WTC11 (cell line): ENCODE measurements around the gene C1QL2. TPM values are rescaled to one million over a fixed set of nuclear protein-coding genes. Genes with fewer than 3 reads are reported as not detected.
A peak's percentile ranks its signal among the peaks of the same experiment; 100 is the strongest.

Experiments
- ATAC-seq: fragments of 200-7000 bp; cut with Tn5 transposase; 2 replicates; pipeline ENCODE4 v1.10.0; 2021; ENCODE audit warnings: mild to moderate bottlenecking, moderate library complexity
- CTCF ChIA-PET: fragments of 300-600 bp; sonication (Branson Sonifier 250); formaldehyde crosslinking; loops from one replicate; lab custom pipeline; 2021; ENCODE audit warnings: antibody characterized with exemption; lab: Charles Lee
- POLR2A ChIA-PET: fragments of 350-600 bp; sonication (Branson Sonifier 250); formaldehyde crosslinking; loops from one replicate; lab custom pipeline; 2021; ENCODE audit warnings: antibody characterized with exemption; lab: Charles Lee
- DNase-seq: peaks from one replicate; pipeline ENCODE4 v3.0.0; 2021; ENCODE audit warnings: low spot score
- H3K27ac Mint-ChIP-seq: 2 replicates; pipeline ENCODE4 v1.8.0; 2021; ENCODE audit warnings: mixed read lengths
- H3K27me3 Mint-ChIP-seq: 2 replicates; pipeline ENCODE4 v1.8.0; 2021; ENCODE audit warnings: low read depth, mild to moderate bottlenecking, moderate library complexity, mixed read lengths
- H3K36me3 Mint-ChIP-seq: 2 replicates; pipeline ENCODE4 v1.8.0; 2021; ENCODE audit warnings: mixed read lengths
- H3K4me1 Mint-ChIP-seq: 2 replicates; pipeline ENCODE4 v1.8.0; 2022; ENCODE audit warnings: mixed read lengths
- H3K4me3 Mint-ChIP-seq: 2 replicates; pipeline ENCODE4 v1.8.0; 2021; ENCODE audit warnings: mild to moderate bottlenecking, moderate library complexity, mixed read lengths
- H3K9me3 Mint-ChIP-seq: 2 replicates; pipeline ENCODE4 v1.8.0; 2021; ENCODE audit warnings: mixed read lengths
- ATF1 ChIP-seq: sonication (generic); formaldehyde crosslinking; IDR thresholded peaks from 2 replicates; pipeline ENCODE4 v1.8.1; 2023; ENCODE audit warnings: mild to moderate bottlenecking, moderate library complexity, missing genetic modification reagents
- ATF6 ChIP-seq: sonication (generic); formaldehyde crosslinking; IDR thresholded peaks from 2 replicates; pipeline ENCODE4 v1.8.1; 2023; ENCODE audit warnings: mild to moderate bottlenecking, missing genetic modification reagents
- CDX4 ChIP-seq: fragments of 250-450 bp; sonication (Bioruptor Pico); IDR thresholded peaks from 2 replicates; pipeline ENCODE4 v1.9.0; 2021; ENCODE audit warnings: moderate library complexity, mild to moderate bottlenecking, inconsistent platforms, borderline replicate concordance
- CREM ChIP-seq: sonication (generic); formaldehyde crosslinking; IDR thresholded peaks from 2 replicates; pipeline ENCODE4 v1.8.1; 2022; ENCODE audit warnings: mild to moderate bottlenecking, missing genetic modification reagents, moderate library complexity
- E2F1 ChIP-seq: sonication (generic); formaldehyde crosslinking; IDR thresholded peaks from 2 replicates; pipeline ENCODE4 v1.8.0; 2022; ENCODE audit warnings: mild to moderate bottlenecking, missing genetic modification reagents
- E2F5 ChIP-seq: sonication (generic); formaldehyde crosslinking; IDR thresholded peaks from 2 replicates; pipeline ENCODE4 v1.8.1; 2022; ENCODE audit warnings: mild to moderate bottlenecking, moderate library complexity, missing genetic modification reagents
- ERG ChIP-seq: fragments of 250-450 bp; sonication (Bioruptor Pico); IDR thresholded peaks from 2 replicates; pipeline ENCODE4 v1.8.0; 2021; ENCODE audit warnings: mild to moderate bottlenecking
- GABPB1 ChIP-seq: sonication (generic); formaldehyde crosslinking; IDR thresholded peaks from 2 replicates; pipeline ENCODE4 v1.8.1; 2023; ENCODE audit warnings: mild to moderate bottlenecking, missing genetic modification reagents
- IRF2 ChIP-seq: sonication (generic); formaldehyde crosslinking; IDR thresholded peaks from 2 replicates; pipeline ENCODE4 v1.8.0; 2022; ENCODE audit warnings: low read depth, missing genetic modification reagents, borderline replicate concordance
- JAZF1 ChIP-seq: fragments of 250-450 bp; sonication (Bioruptor Pico); IDR thresholded peaks from 2 replicates; pipeline ENCODE4 v1.9.0; 2021; ENCODE audit warnings: moderate library complexity, mild to moderate bottlenecking, inconsistent platforms
- NR1H2 ChIP-seq: sonication (generic); formaldehyde crosslinking; IDR thresholded peaks from 2 replicates; pipeline ENCODE4 v1.9.0; 2021; ENCODE audit warnings: mild to moderate bottlenecking, moderate library complexity, missing genetic modification reagents
- NR2C2 ChIP-seq: sonication (generic); formaldehyde crosslinking; IDR thresholded peaks from 2 replicates; pipeline ENCODE4 v1.8.0; 2022; ENCODE audit warnings: mild to moderate bottlenecking, missing genetic modification reagents
- STAT6 ChIP-seq: sonication (generic); formaldehyde crosslinking; conservative IDR thresholded peaks from 2 replicates; pipeline ENCODE4 v1.8.1; 2023; ENCODE audit warnings: mild to moderate bottlenecking, low read depth, missing genetic modification reagents, moderate library complexity
- ZBTB43 ChIP-seq: sonication (generic); formaldehyde crosslinking; IDR thresholded peaks from 2 replicates; pipeline ENCODE4 v1.8.1; 2023; ENCODE audit warnings: mild to moderate bottlenecking, missing genetic modification reagents
- ZNF232 ChIP-seq: sonication (generic); formaldehyde crosslinking; IDR thresholded peaks from 2 replicates; pipeline ENCODE4 v1.8.0; 2022; ENCODE audit warnings: mild to moderate bottlenecking, missing genetic modification reagents
- ZNF425 ChIP-seq: fragments of 250-450 bp; sonication (Bioruptor Pico); conservative IDR thresholded peaks from 2 replicates; pipeline ENCODE4 v1.9.0; 2021; ENCODE audit warnings: mild to moderate bottlenecking
- total RNA-seq: library from RNA; stranded (reverse); gene quantifications from 3 replicates; pipeline ENCODE4 v1.2.3, GENCODE V29; 2021

C1QL2 gene
- total RNA-seq, 1 experiment from 2014 or later: 1.0 TPM

- ChIA-PET POLR2A (interaction anchor here (0.6 kb wide), 1 partner anchor 122 kb away, joined by 3 read pairs; no protein-coding TSS in a partner anchor), CTCF (no interaction called here)
- Mint-ChIP-seq H3K9me3 (no peaks in the 10 kb centered on the region), H3K36me3 (no peaks in the 10 kb centered on the region), H3K27me3 (no peaks in the 10 kb centered on the region), H3K4me1 (peaks cover 4% of the 10 kb centered on the region; the same call in 1 of the 2 replicates), H3K27ac (no peak overlapping the region), H3K4me3 (no peak overlapping the region)
- TF ChIP-seq ERG (CRISPR knock-in tag): no peak
- TF ChIP-seq STAT6 (CRISPR knock-in tag): no peak
- TF ChIP-seq NR2C2 (CRISPR knock-in tag): no peak
- no peak for TF ChIP-seq E2F1 (CRISPR knock-in tag)
- no peak for TF ChIP-seq NR1H2 (CRISPR knock-in tag)
- no peak for TF ChIP-seq ZNF425 (CRISPR knock-in tag)
- TF ChIP-seq CDX4 (CRISPR knock-in tag): no peak
- ATAC-seq: no peak
- DNase-seq: no peak
Measured at GRCh38 chr2:119207447-119207846, 48.9 kb upstream of the C1QL2 start.

- H3K27me3 Mint-ChIP-seq: no peaks in the 10 kb centered on the region; the same call in 1 of the 2 replicates
- ATAC-seq: no peak
- TF ChIP-seq CREM (CRISPR knock-in tag) (no peak), GABPB1 (CRISPR knock-in tag) (peak; percentile 90)
- ChIA-PET POLR2A (no interaction called here), CTCF (interaction anchor here (1.2 to 1.5 kb wide), 3 partner anchors 18 to 325 kb away, joined by 3 to 5 read pairs (median 3); partner anchors contain the start of gene STEAP3)
- H3K36me3 Mint-ChIP-seq: no peaks in the 10 kb centered on the region
- no peak for DNase-seq
- H3K4me1 Mint-ChIP-seq: peaks cover 4% of the 10 kb centered on the region; the same call in 1 of the 2 replicates
- H3K27ac Mint-ChIP-seq: no peak overlapping the region
- H3K4me3 Mint-ChIP-seq: no peak overlapping the region
- H3K9me3 Mint-ChIP-seq: no peaks in the 10 kb centered on the region
Measured at GRCh38 chr2:119206201-119206600, 47.6 kb upstream of the C1QL2 start.

GRCh38 chr2:119205001-119205706 lies 46.6 kb upstream of the C1QL2 start:
- POLR2A ChIA-PET: no interaction called here
- CTCF ChIA-PET: no interaction called here
- Mint-ChIP-seq H3K27ac (no peak overlapping the region), H3K36me3 (no peaks in the 10 kb centered on the region), H3K27me3 (peaks cover 5% of the 10 kb centered on the region; the same call in 1 of the 2 replicates), H3K4me1 (peaks cover 4% of the 10 kb centered on the region; the same call in 1 of the 2 replicates), H3K4me3 (no peak overlapping the region), H3K9me3 (no peaks in the 10 kb centered on the region)
- DNase-seq: no peak
- ATAC-seq: no peak
- no peak for TF ChIP-seq ZBTB43 (CRISPR knock-in tag)
- TF ChIP-seq JAZF1 (CRISPR knock-in tag): no peak
- no peak for TF ChIP-seq ATF6 (CRISPR knock-in tag)
- no peak for TF ChIP-seq ATF1
- no peak for TF ChIP-seq ZNF232 (CRISPR knock-in tag)
- TF ChIP-seq IRF2 (CRISPR knock-in tag): no peak
- no peak for TF ChIP-seq E2F5 (CRISPR knock-in tag)
